ENCODE data around the gene MMP14.
"Not testable (repeated sequence)": the region's sequence is repeated elsewhere in the genome, so short reads cannot be mapped to it uniquely, and the experiment has no call there.

The MMP14 gene

DNA sequence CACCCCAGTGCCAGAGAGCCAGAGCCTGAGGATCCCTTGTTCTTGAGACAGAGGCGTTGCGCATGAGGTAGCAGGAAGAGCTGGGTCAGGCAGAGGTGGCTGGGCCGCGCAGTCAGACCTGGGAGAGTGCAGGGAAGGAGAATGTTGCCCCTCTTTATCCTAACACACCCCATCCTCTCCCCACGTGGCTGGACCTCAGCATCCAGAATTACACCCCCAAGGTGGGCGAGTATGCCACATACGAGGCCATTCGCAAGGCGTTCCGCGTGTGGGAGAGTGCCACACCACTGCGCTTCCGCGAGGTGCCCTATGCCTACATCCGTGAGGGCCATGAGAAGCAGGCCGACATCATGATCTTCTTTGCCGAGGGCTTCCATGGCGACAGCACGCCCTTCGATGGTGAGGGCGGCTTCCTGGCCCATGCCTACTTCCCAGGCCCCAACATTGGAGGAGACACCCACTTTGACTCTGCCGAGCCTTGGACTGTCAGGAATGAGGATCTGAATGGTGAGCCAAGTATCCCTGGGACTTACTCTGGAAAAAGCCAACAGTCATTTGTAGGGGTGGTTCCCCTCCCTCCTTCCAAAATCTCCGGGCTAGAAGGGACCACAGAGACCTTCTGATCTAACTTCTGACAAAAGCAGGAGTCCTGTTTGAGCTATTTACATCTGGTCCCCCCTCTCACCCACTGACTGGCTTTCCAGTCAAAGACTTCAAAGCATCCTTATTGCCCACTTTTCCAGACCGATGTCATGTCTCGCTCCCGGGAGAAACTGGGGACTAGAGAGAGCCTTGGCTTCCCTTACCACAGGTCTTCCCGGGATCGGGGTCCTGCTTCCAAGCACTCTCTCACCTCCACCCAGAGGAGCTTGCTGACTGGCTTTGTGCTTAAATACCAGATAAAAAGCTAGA, 6.1 kb downstream of the MMP14 start:
- no peak for FAIRE-seq

DNA sequence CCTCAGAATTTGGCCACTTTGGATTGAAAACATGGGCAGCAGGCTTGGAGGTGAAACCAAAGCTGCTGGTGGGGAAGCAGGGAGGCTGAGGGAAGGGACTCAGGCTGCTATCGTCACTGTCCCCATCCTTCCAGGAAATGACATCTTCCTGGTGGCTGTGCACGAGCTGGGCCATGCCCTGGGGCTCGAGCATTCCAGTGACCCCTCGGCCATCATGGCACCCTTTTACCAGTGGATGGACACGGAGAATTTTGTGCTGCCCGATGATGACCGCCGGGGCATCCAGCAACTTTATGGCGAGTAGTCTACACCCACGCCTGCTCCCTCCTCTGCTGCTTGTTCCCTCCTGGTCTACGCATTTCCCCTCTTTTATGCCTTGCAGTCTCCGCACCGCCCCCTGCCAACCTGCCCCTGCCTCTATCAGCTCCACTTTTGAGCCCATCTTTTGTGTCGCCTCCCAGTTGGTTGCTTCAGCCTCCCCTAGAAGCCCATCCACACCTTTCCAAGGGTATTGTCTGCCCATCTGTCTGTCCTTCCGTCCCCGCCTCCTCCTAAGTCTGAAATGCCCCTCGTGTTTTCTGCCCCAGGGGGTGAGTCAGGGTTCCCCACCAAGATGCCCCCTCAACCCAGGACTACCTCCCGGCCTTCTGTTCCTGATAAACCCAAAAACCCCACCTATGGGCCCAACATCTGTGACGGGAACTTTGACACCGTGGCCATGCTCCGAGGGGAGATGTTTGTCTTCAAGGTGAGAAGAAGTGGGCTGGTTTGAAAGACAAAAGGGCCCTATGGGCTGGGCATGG, 6.9 kb downstream of the MMP14 start:
- no peak for FAIRE-seq

DNA sequence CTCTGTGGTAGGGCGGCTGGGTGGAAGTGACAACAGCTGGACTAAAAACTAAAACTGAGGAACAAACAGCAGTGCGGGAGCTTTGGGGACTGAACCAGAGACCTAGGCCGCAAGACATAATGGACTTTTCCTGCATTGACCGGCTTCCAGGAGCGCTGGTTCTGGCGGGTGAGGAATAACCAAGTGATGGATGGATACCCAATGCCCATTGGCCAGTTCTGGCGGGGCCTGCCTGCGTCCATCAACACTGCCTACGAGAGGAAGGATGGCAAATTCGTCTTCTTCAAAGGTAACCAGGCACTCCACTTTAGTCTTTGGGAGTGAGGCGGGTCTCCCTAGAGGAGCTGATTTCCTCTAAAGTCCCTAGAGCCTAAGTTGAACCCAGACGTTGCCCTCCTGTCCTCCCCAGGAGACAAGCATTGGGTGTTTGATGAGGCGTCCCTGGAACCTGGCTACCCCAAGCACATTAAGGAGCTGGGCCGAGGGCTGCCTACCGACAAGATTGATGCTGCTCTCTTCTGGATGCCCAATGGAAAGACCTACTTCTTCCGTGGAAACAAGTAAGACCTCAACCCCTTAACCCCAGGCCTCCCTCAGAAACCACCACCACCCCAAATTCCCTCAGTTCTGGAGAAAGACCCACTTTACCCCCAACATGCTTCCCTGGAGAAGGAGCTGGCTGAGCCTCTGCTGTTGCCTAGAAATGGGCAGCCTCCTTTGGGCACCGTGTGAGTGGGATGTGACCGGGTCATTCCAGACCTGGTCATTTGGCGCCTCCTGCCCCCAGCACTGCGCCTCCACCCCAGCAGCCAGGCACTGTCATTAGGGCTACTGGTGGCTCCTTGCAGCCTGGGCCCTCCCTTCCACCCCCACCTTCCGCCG, 8.1 kb downstream of the MMP14 start:
- FAIRE-seq = no peak

DNA sequence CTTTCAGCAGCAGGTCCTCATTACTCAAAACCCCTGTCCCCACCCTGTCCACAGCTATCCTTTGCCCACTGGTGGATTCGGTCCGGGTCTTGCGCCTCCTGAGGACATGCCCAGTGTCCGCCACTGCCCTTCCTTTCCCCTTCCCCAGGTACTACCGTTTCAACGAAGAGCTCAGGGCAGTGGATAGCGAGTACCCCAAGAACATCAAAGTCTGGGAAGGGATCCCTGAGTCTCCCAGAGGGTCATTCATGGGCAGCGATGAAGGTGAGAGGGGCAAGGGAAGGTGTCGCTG, 8.7 kb downstream of the MMP14 start:
- FAIRE-seq = no peak

DNA sequence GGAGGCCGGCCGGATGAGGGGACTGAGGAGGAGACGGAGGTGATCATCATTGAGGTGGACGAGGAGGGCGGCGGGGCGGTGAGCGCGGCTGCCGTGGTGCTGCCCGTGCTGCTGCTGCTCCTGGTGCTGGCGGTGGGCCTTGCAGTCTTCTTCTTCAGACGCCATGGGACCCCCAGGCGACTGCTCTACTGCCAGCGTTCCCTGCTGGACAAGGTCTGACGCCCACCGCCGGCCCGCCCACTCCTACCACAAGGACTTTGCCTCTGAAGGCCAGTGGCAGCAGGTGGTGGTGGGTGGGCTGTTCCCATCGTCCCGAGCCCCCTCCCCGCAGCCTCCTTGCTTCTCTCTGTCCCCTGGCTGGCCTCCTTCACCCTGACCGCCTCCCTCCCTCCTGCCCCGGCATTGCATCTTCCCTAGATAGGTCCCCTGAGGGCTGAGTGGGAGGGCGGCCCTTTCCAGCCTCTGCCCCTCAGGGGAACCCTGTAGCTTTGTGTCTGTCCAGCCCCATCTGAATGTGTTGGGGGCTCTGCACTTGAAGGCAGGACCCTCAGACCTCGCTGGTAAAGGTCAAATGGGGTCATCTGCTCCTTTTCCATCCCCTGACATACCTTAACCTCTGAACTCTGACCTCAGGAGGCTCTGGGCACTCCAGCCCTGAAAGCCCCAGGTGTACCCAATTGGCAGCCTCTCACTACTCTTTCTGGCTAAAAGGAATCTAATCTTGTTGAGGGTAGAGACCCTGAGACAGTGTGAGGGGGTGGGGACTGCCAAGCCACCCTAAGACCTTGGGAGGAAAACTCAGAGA, 9.6 kb downstream of the MMP14 start:
- FAIRE-seq = no peak

DNA sequence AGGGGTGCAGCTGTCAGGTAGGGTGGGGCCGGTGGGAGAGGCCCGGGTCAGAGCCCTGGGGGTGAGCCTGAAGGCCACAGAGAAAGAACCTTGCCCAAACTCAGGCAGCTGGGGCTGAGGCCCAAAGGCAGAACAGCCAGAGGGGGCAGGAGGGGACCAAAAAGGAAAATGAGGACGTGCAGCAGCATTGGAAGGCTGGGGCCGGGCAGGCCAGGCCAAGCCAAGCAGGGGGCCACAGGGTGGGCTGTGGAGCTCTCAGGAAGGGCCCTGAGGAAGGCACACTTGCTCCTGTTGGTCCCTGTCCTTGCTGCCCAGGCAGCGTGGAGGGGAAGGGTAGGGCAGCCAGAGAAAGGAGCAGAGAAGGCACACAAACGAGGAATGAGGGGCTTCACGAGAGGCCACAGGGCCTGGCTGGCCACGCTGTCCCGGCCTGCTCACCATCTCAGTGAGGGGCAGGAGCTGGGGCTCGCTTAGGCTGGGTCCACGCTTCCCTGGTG, 10.5 kb downstream of the MMP14 start:
- no peak for FAIRE-seq

DNA sequence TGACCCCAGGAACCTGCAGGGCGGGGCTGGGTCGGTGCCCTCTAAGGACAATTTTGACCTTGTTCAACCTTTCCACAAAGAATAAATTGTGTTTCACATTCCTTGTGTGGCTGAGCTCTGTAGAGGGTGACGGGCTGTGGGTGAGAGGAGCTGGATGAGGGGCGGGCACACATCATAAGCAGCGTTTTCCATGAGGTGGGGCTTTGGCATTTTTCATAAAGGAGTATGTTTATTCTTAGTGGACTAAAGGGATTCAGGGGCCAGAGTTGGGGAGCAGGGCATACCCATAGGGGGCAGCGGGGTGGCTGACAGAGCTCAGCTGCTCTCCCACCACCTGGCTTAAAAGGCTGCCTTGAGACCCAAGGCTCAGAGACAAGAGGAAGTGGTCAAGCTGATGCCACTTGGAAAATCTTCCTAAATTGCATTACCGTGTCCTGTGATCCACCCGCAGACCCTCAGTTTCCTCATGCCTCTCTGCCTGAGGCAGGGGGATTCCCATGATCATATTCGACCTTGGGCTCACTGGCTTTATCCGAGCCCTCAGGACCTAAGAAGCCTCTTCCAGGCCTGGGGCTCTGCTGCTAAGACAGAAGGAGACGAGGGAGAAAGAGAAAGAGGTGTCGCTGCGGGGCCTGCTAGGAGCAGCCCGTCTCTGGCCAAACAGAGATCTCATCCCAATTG, 11.4 kb downstream of the MMP14 start:
- FAIRE-seq = no peak

DNA sequence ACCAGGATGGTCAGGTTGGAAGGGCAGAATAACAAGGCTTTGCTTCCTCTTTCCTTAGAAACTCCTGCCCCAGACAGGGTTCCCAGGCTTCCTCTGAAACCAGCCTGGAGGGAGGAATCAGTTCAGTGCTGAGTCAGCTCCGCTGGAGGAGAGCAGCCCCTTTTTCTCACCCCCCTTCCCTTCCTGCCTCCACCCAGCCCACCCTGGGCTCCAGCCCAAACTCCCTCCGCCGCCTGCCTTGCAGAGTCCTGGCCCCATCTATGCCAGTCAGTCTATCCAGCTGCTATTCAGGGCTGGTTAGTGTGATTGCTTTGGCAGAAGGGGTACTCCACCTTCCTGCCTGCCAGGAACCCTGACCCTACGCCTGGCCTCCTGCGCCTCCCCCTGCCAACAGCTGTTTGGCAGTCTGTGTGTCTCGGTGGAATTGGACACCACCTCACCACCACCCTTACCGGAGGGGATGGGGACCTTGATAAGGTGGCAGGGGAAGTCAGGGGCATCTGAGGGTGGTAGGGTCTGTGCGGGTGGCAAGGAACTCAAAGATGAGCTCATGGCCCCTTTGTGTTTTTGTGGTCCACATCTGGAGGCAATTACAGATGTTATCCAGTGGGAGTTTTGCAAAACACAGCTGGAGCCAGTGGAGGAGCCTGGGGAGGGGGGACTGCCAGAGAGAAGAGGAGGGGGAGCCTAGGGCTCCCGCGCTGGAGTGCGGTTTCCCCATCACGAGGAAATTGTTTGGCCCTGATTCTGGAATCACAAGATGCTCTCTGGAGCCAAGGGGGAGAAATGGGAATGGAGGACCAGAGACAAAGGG, 12.2 kb downstream of the MMP14 start:
- no peak for FAIRE-seq

DNA sequence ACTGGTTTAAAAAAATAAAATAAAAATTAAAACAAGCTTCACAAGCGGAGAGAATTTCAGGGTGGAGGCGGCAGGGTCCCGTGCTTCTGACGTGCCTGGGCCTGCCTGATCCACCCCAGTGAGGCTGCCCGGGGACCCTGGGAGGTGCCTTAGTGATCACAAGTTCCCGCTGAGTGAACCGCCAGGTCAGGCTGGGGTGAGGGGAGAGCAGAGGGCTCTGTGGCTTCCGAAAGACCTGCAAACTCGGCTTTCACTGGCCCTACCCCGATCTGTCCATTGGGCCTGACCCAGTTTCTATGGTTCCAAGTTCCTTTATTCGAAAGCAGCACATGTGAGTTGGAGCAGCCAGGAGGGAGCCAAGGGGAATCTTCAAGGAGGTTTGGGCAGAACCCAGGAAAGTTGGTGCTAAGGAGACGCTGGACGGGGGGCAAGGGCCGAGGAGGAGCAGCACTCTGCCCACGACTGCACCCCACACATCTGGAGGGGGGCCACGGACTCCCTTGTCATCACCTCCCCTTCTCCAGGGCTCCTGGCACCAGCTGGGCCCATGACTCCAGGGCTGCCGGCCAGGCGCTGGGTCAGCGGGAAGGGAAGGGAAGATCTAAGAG, 12.9 kb downstream of the MMP14 start:
- FAIRE-seq = no peak

DNA sequence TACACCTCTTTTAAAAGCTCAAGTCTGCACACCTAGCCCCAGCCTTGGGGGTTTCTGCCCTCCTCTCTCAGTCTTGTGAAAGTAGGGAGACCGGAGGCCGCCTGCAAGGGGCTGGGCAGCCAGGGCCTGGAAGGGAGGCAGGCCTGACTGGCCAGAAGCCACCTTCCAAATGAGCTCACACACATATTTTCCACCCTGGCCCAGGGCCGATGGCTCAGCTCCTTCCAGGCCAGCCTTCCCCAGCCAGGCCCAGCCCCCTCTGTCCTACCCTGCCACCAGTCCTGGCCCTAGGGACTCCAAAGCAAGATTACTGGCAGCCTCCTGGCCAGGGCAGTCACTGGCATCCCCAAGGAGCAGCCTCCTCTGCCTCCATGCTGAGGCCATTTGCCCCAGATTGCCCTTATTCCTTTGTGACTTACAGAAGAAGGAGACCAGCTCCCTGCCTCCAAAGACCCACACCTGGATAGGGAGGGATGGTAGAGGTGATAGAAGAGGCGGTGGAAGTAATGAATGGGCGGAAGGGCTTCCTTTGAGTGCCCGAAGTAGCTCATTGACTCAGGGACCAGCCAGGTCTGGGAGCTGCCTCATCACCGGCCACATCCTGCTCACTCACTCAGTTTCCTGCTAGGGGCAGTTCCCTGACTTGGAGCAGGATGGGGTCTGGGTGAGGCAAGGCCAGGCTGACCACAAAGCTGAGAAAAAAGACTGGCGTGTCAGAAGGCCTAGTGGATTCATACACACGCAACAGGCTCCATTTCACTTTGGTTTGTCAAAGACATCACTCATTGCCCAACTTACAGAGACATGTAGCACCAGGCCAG, 14.8 kb downstream of the MMP14 start:
- FAIRE-seq = no peak

DNA sequence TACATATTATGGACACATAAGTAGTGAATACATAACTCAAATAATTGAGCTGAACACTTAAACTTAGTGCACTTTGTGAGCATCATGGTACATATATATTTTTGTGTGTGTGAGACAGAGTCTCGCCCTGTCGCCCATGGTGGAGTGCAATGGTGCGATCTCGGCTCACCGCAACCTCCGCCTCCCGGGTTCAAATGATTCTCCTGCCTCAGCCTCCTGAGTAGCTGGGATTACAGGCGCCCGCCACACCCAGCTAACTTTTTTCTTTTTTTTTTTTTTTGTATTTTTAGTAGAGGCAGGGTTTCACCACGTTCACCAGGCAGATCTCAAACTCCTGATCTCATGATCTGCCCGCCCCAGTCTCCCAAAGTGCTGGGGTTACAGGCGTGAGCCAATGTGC, 15.8 kb downstream of the MMP14 start:
- FAIRE-seq = not testable (repeated sequence)

DNA sequence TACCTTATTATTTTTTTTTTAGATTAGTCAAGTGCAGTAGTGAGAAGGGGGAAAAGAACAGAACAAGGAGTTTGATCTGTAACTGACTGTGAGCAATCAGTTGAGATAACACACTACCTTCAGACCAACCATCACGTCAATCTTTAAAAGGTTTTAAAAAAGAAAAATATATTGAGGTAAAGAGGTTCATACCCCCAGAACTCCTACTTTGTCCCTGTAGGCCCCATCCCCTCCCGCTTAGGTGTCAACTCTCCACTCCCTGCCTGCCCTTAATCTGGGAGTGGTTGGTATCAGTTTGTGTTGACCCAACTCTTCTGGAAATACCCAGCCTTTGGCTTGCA, 16.2 kb downstream of the MMP14 start:
- FAIRE-seq = no peak

DNA sequence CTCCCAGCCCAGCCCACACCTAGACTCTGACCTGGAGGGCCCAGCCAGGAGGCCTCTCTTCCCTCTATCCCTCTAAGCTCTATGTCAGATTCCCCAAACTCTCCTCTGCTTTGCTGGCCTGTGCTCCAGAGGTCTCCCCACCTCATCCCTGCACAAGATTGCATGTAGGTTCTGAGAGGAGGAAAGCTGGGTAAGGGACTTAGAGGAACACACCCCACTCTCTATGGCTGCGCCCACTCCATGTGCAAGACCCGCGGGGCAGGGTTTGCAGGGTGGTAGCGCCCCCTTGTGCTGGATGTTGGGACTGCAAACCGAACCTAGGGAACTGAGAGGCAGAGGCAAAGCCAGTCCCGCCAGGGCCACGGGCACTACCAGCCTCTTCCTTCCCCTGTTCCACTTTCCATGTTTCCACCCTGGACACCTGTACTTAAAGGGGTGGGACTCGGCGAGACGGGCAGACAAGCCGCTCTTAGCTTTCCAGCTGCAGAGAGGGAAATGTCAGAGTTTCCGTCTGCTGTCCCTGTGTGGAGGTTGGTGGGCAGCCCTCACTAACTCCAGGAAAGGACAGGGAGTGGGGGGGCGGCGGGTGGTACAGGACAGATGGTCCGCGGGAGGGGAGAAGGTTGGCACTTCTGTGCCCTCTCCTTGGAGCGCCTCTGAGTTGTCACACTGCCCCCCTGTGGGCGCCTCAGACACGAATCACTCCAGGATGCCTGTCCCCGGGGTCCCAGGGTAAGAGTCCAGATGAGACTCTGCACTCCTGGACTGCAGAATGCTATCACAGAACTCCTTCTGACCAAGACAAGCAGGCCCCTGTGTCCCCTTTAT, 16.8 kb downstream of the MMP14 start:
- FAIRE-seq = no peak

DNA sequence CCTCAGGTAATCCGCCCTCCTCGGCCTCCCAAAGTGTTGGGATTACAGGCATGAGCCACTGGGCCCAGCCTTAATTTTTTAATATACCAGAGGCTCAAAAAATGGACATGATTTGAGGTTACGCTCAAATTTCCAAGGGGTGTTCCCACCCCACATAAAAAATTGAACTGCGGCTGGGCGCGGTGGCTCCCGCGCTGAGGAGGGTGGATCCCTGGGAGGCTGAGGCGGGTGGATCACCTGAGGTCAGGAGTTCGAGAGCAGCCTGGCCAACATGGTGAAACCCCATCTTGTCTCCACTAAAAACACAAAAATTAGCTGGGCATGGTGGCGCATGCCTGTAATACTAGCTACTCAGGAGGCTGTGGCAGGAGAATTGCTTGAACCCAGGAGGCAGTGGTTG, 17.9 kb downstream of the MMP14 start:
- not testable (repeated sequence) for FAIRE-seq

DNA sequence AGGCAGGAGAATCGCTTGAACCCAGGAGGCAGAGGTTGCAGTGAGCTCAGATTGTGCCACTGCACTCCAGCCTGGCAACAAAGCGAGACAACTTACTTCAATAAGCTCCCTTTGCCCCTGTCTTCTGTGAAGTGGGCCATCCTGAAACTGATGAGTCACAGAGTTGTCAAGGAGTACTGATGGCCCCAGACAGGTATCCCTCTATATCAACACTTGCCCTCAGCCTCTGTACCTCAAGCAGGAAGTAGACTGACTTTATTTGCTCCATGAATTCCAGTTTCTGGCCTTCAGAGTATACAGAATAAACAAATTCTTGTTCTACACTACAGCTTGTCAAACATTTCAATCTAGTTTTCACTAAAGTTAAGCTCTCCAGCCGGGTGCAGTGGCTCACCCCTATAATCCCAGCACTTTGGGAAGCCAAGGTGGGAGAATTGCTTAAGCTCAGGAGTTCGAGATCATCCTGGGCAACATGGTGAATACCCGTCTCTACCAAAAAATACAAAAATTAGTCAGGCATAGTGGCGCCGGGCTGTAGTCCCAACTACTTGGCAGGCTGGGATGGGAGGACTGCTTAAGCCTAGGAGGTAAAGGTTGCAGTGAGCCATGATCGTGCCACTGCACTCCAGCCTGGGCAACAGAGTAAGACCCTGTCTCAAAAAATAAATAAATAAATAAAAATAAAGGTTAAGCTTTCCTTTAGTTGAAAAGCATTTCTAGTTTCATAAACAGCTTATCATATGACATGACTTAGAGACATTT, 18.8 kb downstream of the MMP14 start:
- no peak for FAIRE-seq

DNA sequence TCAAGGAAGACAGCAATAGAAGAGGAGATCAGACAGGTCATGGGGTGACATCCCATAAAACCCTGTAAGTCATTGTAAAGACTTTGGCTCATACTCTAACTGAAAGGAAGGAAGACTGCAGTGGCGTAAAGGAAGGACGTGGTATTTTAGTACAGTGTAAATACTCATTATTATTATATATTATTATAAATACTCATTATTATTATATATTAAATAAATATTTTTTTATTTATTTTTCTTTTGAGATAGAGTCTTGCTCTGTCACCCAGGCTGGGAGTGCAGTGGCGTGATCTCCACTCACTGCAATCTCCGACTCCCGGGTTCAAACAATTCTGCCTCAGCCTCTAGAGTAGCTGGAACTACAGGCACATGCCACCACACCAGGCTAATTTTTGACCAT, 20.0 kb downstream of the MMP14 start:
- no peak for FAIRE-seq

DNA sequence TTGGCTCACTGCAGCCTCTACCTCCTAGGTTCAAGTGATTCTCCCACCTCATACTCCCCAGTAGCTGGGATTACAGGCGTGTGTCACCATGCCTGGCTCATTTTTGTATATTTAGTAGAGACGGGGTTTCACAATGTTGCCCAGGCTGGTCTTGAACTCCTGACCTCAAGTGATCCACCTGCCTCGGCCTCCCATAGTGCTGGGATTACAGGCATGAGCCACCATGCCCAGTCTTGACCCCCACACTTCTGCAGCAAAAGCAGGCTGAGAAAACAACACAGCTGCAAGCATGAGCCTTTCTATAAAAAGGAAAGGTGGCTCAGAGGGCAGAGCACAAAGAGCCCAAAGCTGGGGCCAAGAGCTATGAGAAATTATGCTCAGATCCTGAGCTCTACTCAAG, 24.0 kb downstream of the MMP14 start:
- not testable (repeated sequence) for FAIRE-seq

DNA sequence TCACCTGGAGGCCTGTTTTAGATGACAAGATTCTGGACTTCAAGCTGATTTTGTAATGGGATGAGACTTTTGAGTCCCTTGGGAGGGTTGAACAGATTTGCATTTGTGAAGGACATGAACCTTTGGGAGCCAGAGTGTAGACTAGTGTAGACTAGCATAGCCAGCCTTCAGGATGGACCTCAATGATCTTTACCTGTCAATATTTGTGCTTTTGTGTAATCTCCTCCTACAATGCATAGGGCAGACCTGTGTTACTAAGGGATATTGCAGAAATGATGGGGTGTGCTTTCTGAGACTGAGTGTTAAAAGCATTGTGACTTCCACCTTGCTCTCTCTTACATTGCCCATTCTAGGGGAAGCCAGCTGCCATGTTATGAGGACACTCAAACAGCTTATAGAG, 25.3 kb downstream of the MMP14 start:
- FAIRE-seq = no peak

All from islet of Langerhans (tissue), 1 donor.